A673 (cell line): ENCODE results near the gene MARK3. TPM values are rescaled to one million over a fixed set of nuclear protein-coding genes. Genes with fewer than 3 reads are reported as not detected.

Source experiments
- BruUV-seq: library from RNA; stranded (reverse); fragments of 400-500 nt; replicated peaks from 2 replicates; lab custom pipeline; 2021; lab: Mats Ljungman, UMichigan
- CTCF ChIA-PET: fragments of 300-600 bp; sonication (Branson Sonifier 250); formaldehyde crosslinking; loops from one replicate; lab custom pipeline; 2022; ENCODE audit warnings: antibody characterized with exemption; lab: Charles Lee
- POLR2A ChIA-PET: fragments of 300-600 bp; sonication (Branson Sonifier 250); formaldehyde crosslinking; loops from one replicate; lab custom pipeline; 2022; ENCODE audit warnings: antibody characterized with exemption; ENCODE audit not compliant: low non-redundant PET; lab: Charles Lee
- DNase-seq: peaks from one replicate; pipeline ENCODE4 v3.0.0-alpha.2; 2015; ENCODE audit warnings: low spot score
- H3K27ac ChIP-seq: fragments of 200-600 bp; sonication (generic); 2 replicates; pipeline ENCODE4 v1.5.1; 2016; ENCODE audit warnings: mixed run types, low read depth, mild to moderate bottlenecking, mixed read lengths, antibody characterized with exemption, low read length; ENCODE audit not compliant: poor library complexity, severe bottlenecking
- H3K27me3 ChIP-seq: fragments of 200-600 bp; sonication (generic); replicated peaks from 2 replicates; pipeline ENCODE4 v1.6.1; 2017; ENCODE audit warnings: mixed run types, low read depth, mild to moderate bottlenecking, mixed read lengths, antibody characterized with exemption, low read length; ENCODE audit not compliant: insufficient read depth, poor library complexity
- H3K36me3 ChIP-seq: fragments of 200-600 bp; sonication (generic); 2 replicates; pipeline ENCODE4 v1.6.1; 2016; ENCODE audit warnings: mixed run types, mild to moderate bottlenecking, mixed read lengths, antibody characterized with exemption, low read length; ENCODE audit not compliant: insufficient read depth, poor library complexity, severe bottlenecking
- H3K4me1 ChIP-seq: fragments of 200-600 bp; sonication (generic); 2 replicates; pipeline ENCODE4 v1.6.1; 2017; ENCODE audit warnings: mixed run types, mild to moderate bottlenecking, mixed read lengths, antibody characterized with exemption, low read length; ENCODE audit not compliant: insufficient read depth, poor library complexity, severe bottlenecking
- H3K4me3 ChIP-seq: fragments of 200-600 bp; sonication (generic); 2 replicates; pipeline ENCODE4 v1.5.1; 2016; ENCODE audit warnings: low read depth, mixed run types, mild to moderate bottlenecking, mixed read lengths, low read length; ENCODE audit not compliant: poor library complexity, severe bottlenecking
- H3K9me3 ChIP-seq: fragments of 200-600 bp; sonication (generic); 2 replicates; pipeline ENCODE4 v1.6.1; 2016; ENCODE audit warnings: mixed run types, low read depth, mild to moderate bottlenecking, mixed read lengths, antibody characterized with exemption, low read length; ENCODE audit not compliant: poor library complexity, severe bottlenecking
- CTCF ChIP-seq: fragments of 300-800, 200-600 bp; sonication (generic); conservative IDR thresholded peaks from 2 replicates; pipeline ENCODE4 v1.5.1; 2017; ENCODE audit warnings: low read depth, mild to moderate bottlenecking, antibody characterized with exemption, low read length, moderate library complexity, mixed read lengths
- EZH2 ChIP-seq: fragments of 200-600 bp; sonication (generic); IDR thresholded peaks from 2 replicates; pipeline ENCODE4 v1.6.1; 2017; ENCODE audit warnings: borderline replicate concordance, low read depth, mild to moderate bottlenecking, mixed read lengths, antibody characterized with exemption, low read length; ENCODE audit not compliant: poor library complexity, severe bottlenecking
- intact Hi-C: fragments of 100-400 bp; cut with micrococcal nuclease; formaldehyde crosslinking; loops from one replicate; pipeline ENCODE4 v1.10.0; 2022; ENCODE audit not compliant: unreplicated experiment
- total RNA-seq: library from RNA; stranded (reverse); gene quantifications from 2 replicates; pipeline ENCODE4 v1.2.3, GENCODE V29; 2021

The MARK3 gene
- total RNA-seq, 1 experiment from 2014 or later: 94.4 TPM

- DNase-seq: no peak
- CTCF ChIA-PET: interaction anchor here (0.7 to 0.8 kb wide), 2 partner anchors 11 to 30 kb away, joined by 4 read pairs; no protein-coding TSS in a partner anchor
- H3K4me1 ChIP-seq: peaks cover 19% of the 10 kb centered on the region
- POLR2A ChIA-PET: no interaction called here
- no TSS peak for BruUV-seq
- no peaks in the 10 kb centered on the region for H3K36me3 ChIP-seq
- H3K4me3 ChIP-seq: peak overlapping the region; percentile 99
- no peaks in the 10 kb centered on the region for H3K27me3 ChIP-seq
- intact Hi-C loops: no loop called here
- no peaks in the 10 kb centered on the region for H3K9me3 ChIP-seq
- H3K27ac ChIP-seq: peak overlapping the region; percentile 82
- TF ChIP-seq CTCF (no peak), EZH2 (no peak)
These were observed 143.0 kb downstream of the MARK3 start for GRCh38 chr14:103528146-103528586.

- BruUV-seq: TSS peak; percentile 86
These were observed 143.6 kb downstream of the MARK3 start, which contains the start of gene TRMT61A for GRCh38 chr14:103528587-103529382. Gene TRMT61A, plus strand, starts transcription at chr14:103529196. Its CDS starts 783 bp downstream, at chr14:103529979.

More at GRCh38 chr14:103528587-103529382, 143.6 kb downstream of the MARK3 start, which contains the start of gene TRMT61A:
- TF ChIP-seq EZH2: no peak
- TF ChIP-seq CTCF: no peak
- Histone ChIP-seq H3K9me3 (no peaks in the 10 kb centered on the region), H3K4me1 (peaks cover 18% of the 10 kb centered on the region), H3K27me3 (no peaks in the 10 kb centered on the region), H3K27ac (peak within 1 kb of the TSS; percentile 82), H3K4me3 (peak within 1 kb of the TSS; percentile 99), H3K36me3 (peaks cover 4% of the 10 kb centered on the region)
- POLR2A ChIA-PET: interaction anchor here (0.7 kb wide), 1 partner anchor 833 kb away, joined by 13 read pairs; no protein-coding TSS in a partner anchor
- intact Hi-C loops: no loop called here
- CTCF ChIA-PET: interaction anchor here (0.7 to 1.0 kb wide), 3 partner anchors 10 to 29 kb away, joined by 3 to 4 read pairs (median 4); no protein-coding TSS in a partner anchor
- peak; percentile 91 for DNase-seq
